GM19468 (cell line): ENCODE measurements around the gene TMEM176A.
"Not testable (repeated sequence)": the region's sequence is repeated elsewhere in the genome, so short reads cannot be mapped to it uniquely, and the experiment has no call there.

Source experiments
- ATAC-seq: cut with Tn5 transposase; IDR thresholded peaks from one replicate; pipeline ENCODE4 v1.9.1; 2021; ENCODE audit warnings: mild to moderate bottlenecking, moderate library complexity, moderate number of reproducible peaks; ENCODE audit not compliant: unreplicated experiment; ENCODE audit errors: extremely low read depth

Gene TMEM176A, protein sequence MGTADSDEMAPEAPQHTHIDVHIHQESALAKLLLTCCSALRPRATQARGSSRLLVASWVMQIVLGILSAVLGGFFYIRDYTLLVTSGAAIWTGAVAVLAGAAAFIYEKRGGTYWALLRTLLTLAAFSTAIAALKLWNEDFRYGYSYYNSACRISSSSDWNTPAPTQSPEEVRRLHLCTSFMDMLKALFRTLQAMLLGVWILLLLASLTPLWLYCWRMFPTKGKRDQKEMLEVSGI

GRCh38 chr7:150800581-150801241 lies at the start of gene TMEM176A:
TMEM176A (plus strand) TSS chr7:150800769; CDS start chr7:150801551, 782 bp downstream.
- ATAC-seq, result no peak

DNA sequence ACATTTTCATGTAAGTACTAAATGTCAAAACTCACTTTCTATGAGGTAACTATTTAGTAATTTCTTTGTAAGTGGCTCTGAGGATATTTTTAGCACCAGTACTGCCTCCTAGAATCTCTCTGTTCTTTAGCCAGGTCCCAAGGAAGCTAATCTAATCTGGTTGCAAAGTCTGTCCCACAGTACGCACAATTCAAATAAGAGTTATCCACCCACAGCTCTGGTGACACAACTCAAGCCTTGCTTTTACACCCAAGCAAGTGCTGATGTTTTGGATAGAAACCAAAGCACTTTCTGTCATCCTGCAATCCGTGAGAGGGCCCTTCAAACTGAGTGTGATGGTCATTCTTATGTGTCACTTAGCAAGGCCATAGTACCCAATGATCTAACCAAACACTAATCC lies 48.9 kb upstream of the TMEM176A start:
- ATAC-seq, result no peak

- no peak for ATAC-seq
These were observed 47.3 kb upstream of the TMEM176A start for GRCh38 chr7:150753239-150753638.

DNA sequence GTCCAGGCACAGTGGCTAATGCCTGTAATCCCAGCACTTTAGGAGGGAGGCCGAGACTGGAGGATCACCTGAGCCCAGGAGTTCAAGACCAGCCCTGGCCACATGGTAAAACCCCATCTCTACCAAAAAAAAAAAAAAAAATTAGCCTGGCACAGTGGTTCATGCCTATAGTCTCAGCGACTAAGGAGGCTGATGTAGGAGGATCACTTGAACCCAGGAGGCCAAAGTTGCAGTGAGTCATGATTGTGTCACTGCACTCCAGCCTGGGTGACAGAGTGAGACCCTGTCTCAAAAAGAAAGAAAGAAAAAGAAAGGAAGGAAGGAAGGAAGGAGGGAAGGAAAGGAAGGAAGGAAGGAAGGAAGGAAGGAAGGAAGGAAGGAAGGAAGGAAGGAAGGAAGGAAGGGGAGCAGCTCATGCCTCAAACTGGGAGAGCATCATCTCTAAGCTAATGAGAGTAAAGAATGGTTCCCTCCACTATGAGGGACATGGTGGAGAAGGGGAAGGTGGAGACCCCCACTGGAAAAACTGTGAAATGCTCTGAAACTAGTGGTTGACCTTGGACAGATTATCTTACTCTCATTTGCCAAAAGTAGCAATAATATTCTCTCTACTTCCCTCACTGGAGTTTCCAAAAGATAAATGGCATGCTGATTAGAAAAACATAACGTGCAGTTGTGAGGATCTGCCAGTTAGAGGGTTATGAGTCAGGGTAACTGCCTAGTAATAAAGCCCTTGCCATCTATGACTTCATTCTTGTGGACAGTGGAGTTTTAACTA lies 46.6 kb upstream of the TMEM176A start:
- no peak for ATAC-seq

- ATAC-seq, result no peak
These were observed 45.6 kb upstream of the TMEM176A start for GRCh38 chr7:150754951-150755350.

GRCh38 chr7:150755473-150756099 lies 45.0 kb upstream of the TMEM176A start:
- no peak for ATAC-seq

DNA sequence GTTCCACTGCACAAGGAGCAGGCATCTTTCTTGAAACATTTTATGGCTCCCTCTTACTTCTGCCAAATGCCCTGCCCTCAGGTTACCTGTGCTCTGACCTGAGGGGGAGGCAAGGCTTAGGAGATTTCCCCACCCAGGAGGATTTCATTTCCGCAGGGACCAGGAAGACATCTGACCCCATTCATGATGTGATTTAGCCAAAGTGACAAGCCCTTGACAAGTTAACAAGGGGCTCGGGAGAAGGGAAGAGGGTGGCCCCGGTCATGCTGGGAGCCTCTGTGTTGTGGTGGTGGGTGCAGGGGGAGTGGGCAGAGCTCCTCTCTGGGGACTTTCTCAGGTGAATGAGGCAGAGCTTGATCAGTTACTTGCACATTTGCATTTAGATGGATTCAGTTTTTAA lies 44.4 kb upstream of the TMEM176A start:
- no peak for ATAC-seq

GRCh38 chr7:150756858-150757257 lies 43.7 kb upstream of the TMEM176A start:
- ATAC-seq, result no peak

- no peak for ATAC-seq
These were observed 41.1 kb upstream of the TMEM176A start for GRCh38 chr7:150759479-150759878.

- no peak for ATAC-seq
These were observed 34.2 kb upstream of the TMEM176A start for GRCh38 chr7:150766334-150766709.

DNA sequence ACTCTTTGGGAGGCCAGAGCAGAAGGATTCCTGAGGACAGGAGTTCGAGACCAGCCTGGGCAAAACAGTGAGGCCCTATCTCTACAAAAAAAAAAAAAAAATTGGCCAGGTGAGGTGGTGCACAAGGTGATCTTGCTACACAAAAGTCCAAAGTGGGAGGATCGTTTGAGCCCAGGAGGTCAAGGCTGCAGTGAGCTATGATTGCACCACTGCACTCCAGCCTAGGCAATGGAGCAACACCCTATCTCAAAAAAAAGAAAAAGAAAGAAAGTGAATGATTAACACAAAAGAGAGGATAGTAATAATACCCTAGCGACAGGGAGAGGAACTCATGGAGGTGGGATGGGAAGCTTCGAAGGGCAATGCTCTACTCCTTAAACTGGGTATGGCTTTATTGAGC lies 30.8 kb upstream of the TMEM176A start:
- ATAC-seq, result no peak

DNA sequence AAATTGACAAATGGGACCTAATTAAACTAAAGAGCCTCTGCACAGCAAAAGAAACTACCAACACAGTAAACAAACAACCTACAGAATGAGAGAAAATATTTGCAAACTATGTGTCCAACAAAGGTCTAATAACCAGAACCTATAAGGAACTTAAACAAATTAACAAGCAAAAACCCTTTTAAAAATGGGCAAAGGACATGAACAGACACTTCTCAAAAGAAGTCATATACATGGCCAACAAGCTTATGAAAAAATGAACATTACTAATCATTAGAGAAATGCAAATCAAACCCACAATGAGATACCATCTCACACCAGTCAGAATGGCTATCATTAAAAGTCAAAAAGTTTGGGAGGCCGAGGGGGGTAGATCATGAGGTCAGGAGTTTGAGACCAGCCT lies 26.4 kb upstream of the TMEM176A start:
- ATAC-seq, result not testable (repeated sequence)

DNA sequence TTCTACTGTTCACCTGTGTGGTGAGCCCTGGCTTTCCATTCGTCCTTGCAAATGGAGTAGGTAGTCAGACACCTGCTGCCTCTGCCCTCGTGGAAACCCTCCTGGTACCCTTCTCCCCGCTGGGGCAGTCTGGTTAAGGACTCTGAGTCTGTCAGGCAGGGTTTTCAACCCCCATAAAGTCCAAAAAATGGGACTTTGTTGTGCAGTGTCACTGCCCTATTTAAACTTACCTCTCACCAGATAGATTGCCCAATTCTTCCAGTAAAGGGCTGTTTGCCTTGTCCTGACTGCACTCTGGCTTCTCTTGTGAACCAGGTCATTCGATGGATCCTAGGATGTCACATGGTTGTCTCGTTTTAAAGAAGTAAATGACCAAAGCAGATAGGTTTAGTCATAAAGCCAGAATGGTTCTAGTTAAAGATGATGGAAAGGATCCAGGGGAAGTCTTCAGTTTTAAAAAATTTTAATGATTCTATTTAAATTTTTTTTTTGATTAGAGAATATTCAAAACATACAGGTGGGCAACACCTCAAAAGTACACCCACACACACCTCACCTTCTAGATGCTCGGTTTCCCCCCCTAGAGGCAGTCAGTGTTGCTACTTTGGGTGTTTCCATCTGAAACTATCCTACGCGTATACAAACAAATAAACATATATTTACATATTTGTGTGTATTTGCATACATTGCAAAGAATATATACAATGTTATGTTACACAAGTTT lies 22.4 kb upstream of the TMEM176A start:
- ATAC-seq, result no peak

DNA sequence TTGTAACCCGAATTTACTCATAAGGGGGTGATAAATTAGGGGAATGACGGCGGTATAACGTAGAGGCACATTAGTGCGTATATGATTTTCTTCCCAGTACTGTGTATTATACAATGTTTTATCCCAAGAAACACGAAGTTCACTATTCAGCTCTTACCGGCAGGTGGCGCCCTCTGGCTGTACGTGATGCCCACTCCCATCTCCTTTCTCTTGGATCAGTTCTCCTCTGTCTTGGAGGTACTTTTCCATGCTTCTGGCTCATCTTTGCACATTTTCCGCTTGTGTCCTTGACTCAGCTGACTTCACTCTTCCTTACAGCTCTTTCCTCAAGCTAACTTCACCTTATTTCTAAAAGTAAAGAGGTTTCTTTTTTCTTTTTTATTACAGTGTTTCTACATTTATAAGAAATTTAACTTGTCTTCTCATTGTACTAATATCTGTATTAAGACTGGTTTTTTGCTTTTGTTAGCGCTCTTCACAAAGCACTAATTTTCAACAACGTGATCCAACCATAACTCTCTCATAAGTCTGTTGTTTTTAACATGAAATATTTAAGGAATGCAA lies 21.7 kb upstream of the TMEM176A start:
- ATAC-seq, result no peak

- ATAC-seq, result no peak
These were observed 20.3 kb upstream of the TMEM176A start for GRCh38 chr7:150780292-150780691.

DNA sequence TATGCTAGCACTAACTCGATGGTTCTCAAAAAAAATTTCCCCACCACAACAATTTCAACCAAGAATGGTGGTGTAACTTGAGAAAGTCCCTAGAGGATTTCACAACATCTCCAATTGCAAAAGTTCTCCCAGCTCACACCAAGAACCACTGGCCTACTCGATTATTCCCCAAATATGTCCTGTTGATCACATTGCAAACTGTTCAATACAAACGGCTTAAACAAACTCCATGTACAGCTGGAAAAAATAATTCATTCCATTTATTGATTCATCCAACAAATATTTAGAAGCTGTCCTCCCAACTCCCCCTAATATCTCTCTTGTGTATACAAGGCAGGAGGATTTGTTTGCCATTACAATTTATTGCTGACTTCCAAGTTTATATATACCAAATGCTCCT lies 19.5 kb upstream of the TMEM176A start:
- ATAC-seq, result no peak

DNA sequence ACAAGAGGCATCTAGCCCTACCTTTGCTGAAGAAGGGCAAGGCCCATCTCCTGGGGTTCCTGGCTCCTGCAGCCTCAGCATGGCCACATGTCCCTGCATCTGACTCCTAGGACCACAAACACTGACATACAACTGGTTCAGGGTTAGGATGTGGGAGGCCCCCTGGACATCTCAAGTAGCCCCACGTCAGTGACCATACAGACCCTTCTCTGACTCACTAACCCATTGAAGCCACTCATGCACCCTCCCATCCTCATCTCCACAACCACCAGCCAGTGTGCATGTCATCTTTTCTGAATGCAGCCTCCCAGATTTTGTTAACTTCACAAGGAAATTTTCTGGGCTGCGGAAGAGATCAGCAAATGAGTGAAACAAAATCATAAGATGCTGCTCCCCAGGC lies 18.6 kb upstream of the TMEM176A start:
- ATAC-seq, result no peak

- no peak for ATAC-seq
These were observed 16.3 kb upstream of the TMEM176A start for GRCh38 chr7:150784120-150784736.

- ATAC-seq, result no peak
These were observed 15.6 kb upstream of the TMEM176A start for GRCh38 chr7:150784954-150785353.
